Pulmonary artery endothelial cell (primary cell): ENCODE measurements around the gene PCDHGC3. TPM values are rescaled to one million over a fixed set of nuclear protein-coding genes. Genes with fewer than 3 reads are reported as not detected.

Experiments used
- DNase-seq: peaks from one replicate; pipeline ENCODE4 v3.0.0-alpha.2; 2011; ENCODE audit warnings: low read depth, low spot score
- total RNA-seq: library from RNA; depleted of rRNA; stranded (reverse); fragments of >200 nt; gene quantifications from 2 replicates; pipeline ENCODE4 v1.2.3, GENCODE V29; 2014

PCDHGC3 gene
- total RNA-seq, 1 donor from 2014 or later: 9.0 TPM

- no peak for DNase-seq
Observed at GRCh38 chr5:141507387-141508091, 31.8 kb downstream of the PCDHGC3 start.

DNA sequence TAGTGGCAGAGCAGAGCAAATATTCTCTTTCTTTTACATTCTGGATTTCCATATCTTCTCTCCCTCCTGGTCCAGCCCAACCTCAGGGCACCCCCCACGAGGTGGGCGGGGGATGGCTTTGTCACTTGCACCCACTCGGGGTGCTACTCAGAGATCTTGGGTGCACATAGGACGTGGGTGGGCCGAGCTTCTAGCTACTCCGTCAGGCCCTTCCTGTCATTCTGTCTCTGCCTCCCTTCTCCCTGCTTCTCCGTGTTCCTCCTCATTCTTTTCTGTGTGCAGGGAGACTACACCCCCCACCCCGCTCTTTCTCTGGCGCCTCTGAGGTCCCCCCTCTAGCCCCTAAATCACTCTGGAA, 32.7 kb downstream of the PCDHGC3 start:
- DNase-seq: no peak

GRCh38 chr5:141508798-141509611, 33.2 kb downstream of the PCDHGC3 start:
- DNase-seq: no peak

GRCh38 chr5:141510160-141510559, 34.4 kb downstream of the PCDHGC3 start:
- no peak for DNase-seq

DNA sequence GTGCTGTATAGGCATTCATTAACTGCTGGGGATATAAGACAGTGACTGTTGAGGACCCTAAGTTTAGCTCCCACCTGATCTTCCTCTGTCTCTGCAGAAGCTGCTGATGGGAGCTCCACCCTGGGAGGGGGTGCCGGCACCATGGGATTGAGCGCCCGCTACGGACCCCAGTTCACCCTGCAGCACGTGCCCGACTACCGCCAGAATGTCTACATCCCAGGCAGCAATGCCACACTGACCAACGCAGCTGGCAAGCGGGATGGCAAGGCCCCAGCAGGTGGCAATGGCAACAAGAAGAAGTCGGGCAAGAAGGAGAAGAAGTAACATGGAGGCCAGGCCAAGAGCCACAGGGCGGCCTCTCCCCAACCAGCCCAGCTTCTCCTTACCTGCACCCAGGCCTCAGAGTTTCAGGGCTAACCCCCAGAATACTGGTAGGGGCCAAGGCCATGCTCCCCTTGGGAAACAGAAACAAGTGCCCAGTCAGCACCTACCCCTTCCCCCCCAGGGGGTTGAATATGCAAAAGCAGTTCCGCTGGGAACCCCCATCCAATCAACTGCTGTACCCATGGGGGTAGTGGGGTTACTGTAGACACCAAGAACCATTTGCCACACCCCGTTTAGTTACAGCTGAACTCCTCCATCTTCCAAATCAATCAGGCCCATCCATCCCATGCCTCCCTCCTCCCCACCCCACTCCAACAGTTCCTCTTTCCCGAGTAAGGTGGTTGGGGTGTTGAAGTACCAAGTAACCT, 35.3 kb downstream of the PCDHGC3 start:
- no peak for DNase-seq

DNA sequence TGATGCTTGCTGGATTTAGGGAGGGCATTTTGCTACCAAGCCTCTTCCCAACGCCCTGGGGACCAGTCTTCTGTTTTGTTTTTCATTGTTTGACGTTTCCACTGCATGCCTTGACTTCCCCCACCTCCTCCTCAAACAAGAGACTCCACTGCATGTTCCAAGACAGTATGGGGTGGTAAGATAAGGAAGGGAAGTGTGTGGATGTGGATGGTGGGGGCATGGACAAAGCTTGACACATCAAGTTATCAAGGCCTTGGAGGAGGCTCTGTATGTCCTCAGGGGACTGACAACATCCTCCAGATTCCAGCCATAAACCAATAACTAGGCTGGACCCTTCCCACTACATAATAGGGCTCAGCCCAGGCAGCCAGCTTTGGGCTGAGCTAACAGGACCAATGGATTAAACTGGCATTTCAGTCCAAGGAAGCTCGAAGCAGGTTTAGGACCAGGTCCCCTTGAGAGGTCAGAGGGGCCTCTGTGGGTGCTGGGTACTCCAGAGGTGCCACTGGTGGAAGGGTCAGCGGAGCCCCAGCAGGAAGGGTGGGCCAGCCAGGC, 36.1 kb downstream of the PCDHGC3 start:
- no peak for DNase-seq

DNA sequence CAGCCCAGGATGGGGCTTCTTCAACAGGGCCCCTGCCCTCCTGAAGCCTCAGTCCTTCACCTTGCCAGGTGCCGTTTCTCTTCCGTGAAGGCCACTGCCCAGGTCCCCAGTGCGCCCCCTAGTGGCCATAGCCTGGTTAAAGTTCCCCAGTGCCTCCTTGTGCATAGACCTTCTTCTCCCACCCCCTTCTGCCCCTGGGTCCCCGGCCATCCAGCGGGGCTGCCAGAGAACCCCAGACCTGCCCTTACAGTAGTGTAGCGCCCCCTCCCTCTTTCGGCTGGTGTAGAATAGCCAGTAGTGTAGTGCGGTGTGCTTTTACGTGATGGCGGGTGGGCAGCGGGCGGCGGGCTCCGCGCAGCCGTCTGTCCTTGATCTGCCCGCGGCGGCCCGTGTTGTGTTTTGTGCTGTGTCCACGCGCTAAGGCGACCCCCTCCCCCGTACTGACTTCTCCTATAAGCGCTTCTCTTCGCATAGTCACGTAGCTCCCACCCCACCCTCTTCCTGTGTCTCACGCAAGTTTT, 36.7 kb downstream of the PCDHGC3 start:
- DNase-seq: no peak

DNA sequence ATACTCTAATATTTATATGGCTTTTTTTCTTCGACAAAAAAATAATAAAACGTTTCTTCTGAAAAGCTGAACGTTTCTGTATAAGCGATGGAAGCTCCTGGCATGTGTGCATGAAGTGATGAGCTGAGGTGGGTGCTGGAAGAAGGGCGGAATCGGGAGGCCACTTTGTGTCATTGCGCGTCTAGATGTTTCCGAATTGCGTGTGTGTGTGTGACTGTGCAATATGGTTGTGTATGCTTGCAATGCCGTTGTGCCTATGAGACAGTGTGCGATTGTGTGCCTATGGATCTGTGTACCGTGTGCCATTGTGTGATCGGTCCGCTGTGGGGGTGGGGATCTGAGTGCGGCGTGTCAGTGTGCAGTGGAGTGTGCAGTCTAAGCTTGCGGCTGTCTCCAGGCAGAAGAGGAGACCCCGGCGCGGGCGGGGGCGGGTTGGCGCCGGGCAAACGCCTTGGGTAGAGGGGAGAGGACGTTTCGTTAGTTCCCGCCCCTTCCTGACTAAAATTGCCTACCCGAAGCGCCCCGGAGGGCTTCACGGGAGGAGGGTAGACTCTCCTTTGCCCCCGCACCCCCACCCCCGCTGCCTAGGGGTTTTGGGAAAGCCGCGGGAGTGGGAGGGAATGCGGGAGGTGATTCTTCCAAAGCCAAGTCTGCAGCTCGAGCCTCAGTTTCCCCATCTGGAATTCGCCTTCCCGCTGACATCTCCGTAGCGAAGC, 37.3 kb downstream of the PCDHGC3 start:
- no peak for DNase-seq

DNA sequence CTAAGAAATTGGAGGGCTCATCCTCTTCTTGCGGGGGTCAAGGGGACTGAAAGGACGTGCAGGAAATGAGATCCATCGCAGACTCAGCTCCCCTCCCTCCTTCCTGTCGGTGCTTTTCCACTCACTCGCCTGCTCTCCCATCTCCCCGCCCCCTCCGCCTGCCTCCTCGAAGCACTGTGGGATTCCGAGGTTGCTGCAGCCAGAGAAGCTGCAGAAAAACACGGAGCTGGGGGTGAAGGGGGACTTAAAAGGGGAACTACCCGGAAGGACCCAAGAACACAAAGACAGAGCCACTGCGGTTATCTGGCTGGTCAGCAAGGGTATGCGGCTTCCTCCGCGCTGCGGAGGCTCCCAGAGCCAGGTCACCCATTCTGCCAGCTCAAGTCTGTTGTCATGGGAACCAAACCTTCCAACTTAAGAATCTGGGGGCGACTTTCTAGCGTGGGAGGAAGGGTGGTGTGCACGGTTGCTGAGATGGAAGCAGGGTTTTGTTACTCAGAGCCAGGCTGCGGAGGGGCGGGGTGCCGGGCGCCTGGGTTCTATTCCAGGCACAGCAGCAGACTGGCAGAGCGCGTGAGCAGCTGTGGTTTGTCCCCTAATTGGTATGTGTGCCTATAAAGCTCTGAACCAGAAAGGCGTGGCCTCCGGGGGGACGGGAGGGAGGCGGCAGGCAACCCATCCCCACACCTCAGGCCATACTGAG, 38.0 kb downstream of the PCDHGC3 start:
- no peak for DNase-seq

- no peak for DNase-seq
Observed at GRCh38 chr5:141514330-141515133, 38.8 kb downstream of the PCDHGC3 start.

- no peak for DNase-seq
Observed at GRCh38 chr5:141515141-141515540, 39.4 kb downstream of the PCDHGC3 start.

DNA sequence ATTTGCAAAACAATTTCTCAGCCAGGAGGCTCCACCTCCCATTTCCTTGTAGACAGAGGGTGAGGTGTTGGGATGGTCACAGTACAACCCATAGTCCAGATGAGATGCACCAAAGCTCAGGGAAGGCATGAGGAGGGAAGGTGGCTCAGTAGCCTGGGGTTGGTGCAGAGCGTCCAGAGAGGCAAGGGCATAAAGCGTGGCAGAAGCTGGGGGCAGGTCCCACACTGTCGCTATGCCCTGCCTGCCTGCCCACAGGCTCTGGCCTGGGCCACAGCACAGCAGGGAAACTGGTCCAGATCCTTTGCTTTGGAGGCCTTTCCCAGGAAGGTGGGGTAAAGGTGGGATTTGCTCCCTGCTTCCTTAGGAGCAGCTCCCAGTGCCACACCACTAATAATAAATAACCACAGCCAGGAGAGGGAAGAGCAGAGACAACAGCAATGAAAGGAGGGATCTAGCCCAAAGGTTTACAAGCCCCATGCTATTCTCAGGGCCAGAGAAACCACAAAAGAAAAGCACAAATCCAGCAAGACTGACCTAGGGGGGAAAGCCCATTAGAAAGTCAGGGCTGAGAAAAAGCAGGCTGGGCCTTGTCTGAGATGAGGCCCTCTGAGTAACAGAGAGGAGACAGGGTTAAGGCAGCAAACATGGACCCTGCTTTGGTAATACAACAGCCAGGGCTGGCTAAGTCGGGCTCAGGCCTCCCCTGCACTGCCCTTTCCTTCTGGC, 40.3 kb downstream of the PCDHGC3 start:
- DNase-seq: no peak

DNA sequence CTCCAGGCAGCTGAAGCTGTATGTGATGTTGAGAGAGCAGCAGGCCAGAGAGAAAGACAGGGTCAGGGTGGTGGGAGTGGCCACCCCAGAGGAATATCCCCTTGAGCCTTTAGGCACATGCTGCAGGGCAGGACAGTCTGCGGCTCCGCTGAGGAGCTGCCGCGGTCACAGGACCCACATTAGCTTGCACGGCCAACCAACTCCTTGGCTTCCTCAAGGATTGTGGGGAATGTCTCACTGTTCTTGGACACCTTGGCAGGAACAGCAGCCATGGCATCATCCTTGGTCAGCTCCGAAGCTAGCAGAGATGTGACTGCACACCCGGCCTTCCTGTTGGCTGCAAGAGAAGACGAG, 40.9 kb downstream of the PCDHGC3 start:
- no peak for DNase-seq

GRCh38 chr5:141517312-141517711, 41.5 kb downstream of the PCDHGC3 start:
- no peak for DNase-seq

DNA sequence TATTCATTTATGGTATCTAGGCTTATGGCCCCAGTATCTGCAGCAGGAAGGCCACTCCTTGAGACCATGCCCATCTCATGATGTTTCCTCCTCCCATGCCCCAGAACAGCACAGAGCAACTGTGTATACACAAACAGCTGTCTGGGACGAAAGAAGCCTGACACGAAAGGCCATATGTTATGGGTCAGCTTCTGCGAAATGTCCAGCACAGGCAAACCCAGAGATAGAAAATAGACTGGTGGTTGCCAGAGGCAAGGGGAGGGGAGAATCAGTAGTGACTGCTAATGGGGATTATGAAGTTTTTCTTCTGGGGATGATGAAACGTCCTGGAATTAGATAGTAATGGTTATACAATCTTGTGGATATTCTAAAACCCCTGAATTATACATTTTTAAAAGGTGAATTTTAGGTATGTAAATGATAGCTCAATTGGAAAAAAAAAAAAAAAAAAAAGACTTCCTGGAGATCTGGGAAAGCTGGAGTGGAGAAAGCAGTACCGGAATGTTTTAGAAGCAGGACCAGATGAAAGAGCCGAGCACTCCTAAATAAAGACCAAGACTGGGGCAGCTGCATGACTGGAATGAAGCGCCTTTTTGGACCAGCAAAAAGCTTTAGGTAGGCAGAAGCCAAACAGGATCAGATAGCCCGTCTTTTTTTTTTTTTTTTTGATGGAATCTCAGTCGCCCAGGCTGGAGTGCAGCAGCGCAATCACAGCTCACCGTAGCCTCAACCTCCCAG, 42.3 kb downstream of the PCDHGC3 start:
- no peak for DNase-seq

DNA sequence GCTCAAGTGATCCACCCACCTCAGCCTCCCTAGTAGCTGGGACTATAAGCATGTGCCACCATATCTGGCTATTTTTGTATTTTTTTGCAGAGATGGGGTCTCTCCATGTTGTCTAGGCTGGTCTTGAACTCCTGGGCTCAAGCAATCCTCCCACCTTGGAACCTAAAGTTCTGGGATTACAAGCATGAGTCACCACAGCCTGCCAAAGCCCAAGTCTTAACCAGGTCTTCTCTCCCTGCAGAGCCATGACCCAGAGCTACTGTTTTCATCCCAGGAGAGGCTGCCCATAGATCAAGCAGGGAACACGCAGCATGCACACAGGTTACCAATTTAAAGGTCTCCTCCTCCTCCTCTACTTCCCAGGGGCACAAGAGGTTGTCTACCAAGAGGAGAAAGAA, 42.9 kb downstream of the PCDHGC3 start:
- DNase-seq: no peak

- no peak for DNase-seq
Observed at GRCh38 chr5:141519605-141520565, 44.1 kb downstream of the PCDHGC3 start.
